ENCODE measurements around the gene VSIG10L.

DNA sequence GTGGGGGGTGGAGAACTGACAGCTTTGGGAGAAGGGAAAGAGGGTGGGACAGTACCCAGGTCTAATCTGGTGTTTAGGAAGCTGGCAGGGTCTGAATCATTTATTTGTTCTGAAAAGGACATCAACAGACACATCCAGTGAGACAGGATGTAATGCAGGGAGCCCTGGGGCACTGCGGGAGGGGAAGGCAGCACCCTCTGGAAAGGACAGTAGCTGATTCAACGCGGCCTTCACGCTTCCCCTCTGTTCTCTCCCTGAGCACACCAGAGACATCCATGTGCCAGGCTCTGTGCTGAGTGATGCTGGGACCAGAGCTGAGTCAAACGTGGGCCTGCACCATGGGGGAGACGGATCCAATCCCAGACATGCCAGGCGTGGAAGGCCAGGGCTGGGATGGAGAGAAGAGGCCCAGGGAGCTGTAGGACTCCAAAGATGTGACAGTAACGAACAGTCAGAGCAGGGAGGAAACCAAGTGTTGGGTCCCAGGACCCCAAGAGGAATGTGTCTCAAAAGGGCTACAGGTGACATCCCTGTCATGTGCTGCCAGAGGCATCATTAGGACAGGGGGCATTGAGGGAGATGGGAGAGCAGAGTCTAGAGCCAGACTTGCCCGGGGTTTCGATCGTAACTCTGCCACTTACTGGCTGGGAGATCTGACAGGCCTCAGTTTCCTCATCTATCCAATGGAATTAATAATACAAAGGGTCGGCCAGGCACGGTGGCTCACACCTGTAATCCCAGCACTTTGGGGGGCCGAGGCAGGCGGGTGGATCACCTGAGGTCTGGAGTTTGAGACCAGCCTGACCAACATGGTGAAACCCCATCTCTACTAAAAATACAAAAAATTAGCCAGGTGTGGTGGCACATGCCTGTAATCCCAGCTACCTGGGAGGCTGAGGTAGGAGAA is 22.5 kb upstream of the VSIG10L start:
- TF ChIP-seq, protein P1, sequence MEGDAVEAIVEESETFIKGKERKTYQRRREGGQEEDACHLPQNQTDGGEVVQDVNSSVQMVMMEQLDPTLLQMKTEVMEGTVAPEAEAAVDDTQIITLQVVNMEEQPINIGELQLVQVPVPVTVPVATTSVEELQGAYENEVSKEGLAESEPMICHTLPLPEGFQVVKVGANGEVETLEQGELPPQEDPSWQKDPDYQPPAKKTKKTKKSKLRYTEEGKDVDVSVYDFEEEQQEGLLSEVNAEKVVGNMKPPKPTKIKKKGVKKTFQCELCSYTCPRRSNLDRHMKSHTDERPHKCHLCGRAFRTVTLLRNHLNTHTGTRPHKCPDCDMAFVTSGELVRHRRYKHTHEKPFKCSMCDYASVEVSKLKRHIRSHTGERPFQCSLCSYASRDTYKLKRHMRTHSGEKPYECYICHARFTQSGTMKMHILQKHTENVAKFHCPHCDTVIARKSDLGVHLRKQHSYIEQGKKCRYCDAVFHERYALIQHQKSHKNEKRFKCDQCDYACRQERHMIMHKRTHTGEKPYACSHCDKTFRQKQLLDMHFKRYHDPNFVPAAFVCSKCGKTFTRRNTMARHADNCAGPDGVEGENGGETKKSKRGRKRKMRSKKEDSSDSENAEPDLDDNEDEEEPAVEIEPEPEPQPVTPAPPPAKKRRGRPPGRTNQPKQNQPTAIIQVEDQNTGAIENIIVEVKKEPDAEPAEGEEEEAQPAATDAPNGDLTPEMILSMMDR (conservative IDR thresholded peaks at IDR 0.05; ENCODE audit: low read depth, low read length), result no peak
- TF ChIP-seq EZH2phosphoT487 (IDR thresholded peaks at IDR 0.05; ENCODE audit: borderline replicate concordance, low read length) (no peak), EZH2 (IDR thresholded peaks at IDR 0.05; ENCODE audit: low read length, unreplicated experiment) (no peak)
